GM19099 (cell line): ENCODE data around the gene SLC6A9.
A peak's percentile ranks its signal among the peaks of the same experiment; 100 is the strongest.

Experiments
- POLR2A ChIP-seq: IDR thresholded peaks from 3 replicates; pipeline ENCODE4 v1.6.1; 2011; ENCODE audit warnings: low read depth; ENCODE audit not compliant: insufficient read length; ENCODE audit errors: extremely low read depth

SLC6A9 gene

GRCh38 chr1:43969746-43970466 is 61.4 kb downstream of the SLC6A9 start, which contains the start of gene DPH2:
Gene DPH2 (plus strand): TSS chr1:43970010. CDS start chr1:43970176, 166 bp downstream.
- TF ChIP-seq POLR2A, result peak; percentile 66

- no peak for TF ChIP-seq POLR2A
Measured at GRCh38 chr1:43969416-43969745, 61.9 kb downstream of the SLC6A9 start.

GRCh38 chr1:43968348-43968948 is 62.8 kb downstream of the SLC6A9 start:
- TF ChIP-seq POLR2A, result no peak

- TF ChIP-seq POLR2A, result no peak
Measured at GRCh38 chr1:43965316-43965715, 65.9 kb downstream of the SLC6A9 start.

- no peak for TF ChIP-seq POLR2A
Measured at GRCh38 chr1:43963890-43964289, 67.4 kb downstream of the SLC6A9 start.

GRCh38 chr1:43963006-43963405 is 68.3 kb downstream of the SLC6A9 start:
- no peak for TF ChIP-seq POLR2A

GRCh38 chr1:43962324-43962723 is 68.9 kb downstream of the SLC6A9 start:
- TF ChIP-seq POLR2A, result no peak

GRCh38 chr1:43961692-43962091 is 69.6 kb downstream of the SLC6A9 start:
- no peak for TF ChIP-seq POLR2A

GRCh38 chr1:43960798-43961197 is 70.5 kb downstream of the SLC6A9 start:
- no peak for TF ChIP-seq POLR2A

- TF ChIP-seq POLR2A, result no peak
Measured at GRCh38 chr1:43958351-43959255, 72.7 kb downstream of the SLC6A9 start.

- no peak for TF ChIP-seq POLR2A
Measured at GRCh38 chr1:43957407-43958040, 73.7 kb downstream of the SLC6A9 start.

GRCh38 chr1:43956234-43956633 is 75.0 kb downstream of the SLC6A9 start:
- TF ChIP-seq POLR2A, result no peak

- no peak for TF ChIP-seq POLR2A
Measured at GRCh38 chr1:43954036-43954435, 77.2 kb downstream of the SLC6A9 start.

GRCh38 chr1:43953361-43953760 is 77.9 kb downstream of the SLC6A9 start:
- TF ChIP-seq POLR2A, result no peak

- TF ChIP-seq POLR2A, result no peak
Measured at GRCh38 chr1:43952731-43953346, 78.4 kb downstream of the SLC6A9 start.
